ENCODE results near the gene CAPN15. TPM values are rescaled to one million over a fixed set of nuclear protein-coding genes. Genes with fewer than 3 reads are reported as not detected.
A peak's percentile ranks its signal among the peaks of the same experiment; 100 is the strongest.
"Not testable (repeated sequence)": the region's sequence is repeated elsewhere in the genome, so short reads cannot be mapped to it uniquely, and the experiment has no call there.

Gene CAPN15
- 10 to 100 TPM; 86.4 to 91.3 TPM for total RNA-seq

- H3K27ac Mint-ChIP-seq: peak within 1 kb of the TSS; percentile 97
- peaks cover 11% of the 10 kb centered on the region for H3K36me3 Mint-ChIP-seq
- no peaks in the 10 kb centered on the region for H3K27me3 Mint-ChIP-seq
- H3K4me1 Mint-ChIP-seq: peaks cover 29% of the 10 kb centered on the region
- peak within 1 kb of the TSS; percentile 93 for H3K4me3 Mint-ChIP-seq
- H3K9me3 Mint-ChIP-seq: no peaks in the 10 kb centered on the region
- DNase-seq: peak; percentile 90
Measured at GRCh38 chr16:527015-527903, at the start of gene CAPN15. Gene CAPN15, plus strand, starts transcription at chr16:527712. Its CDS starts 19,127 bp downstream, at chr16:546839.

GRCh38 chr16:478287-478686, 49.2 kb upstream of the CAPN15 start:
- not testable (repeated sequence) for H3K27ac Mint-ChIP-seq, H3K27me3 Mint-ChIP-seq, H3K9me3 Mint-ChIP-seq, H3K36me3 Mint-ChIP-seq, H3K4me3 Mint-ChIP-seq, DNase-seq, H3K4me1 Mint-ChIP-seq

GRCh38 chr16:482468-483185, 44.9 kb upstream of the CAPN15 start:
- H3K4me3 Mint-ChIP-seq: no peak overlapping the region
- DNase-seq: no peak
- no peaks in the 10 kb centered on the region for H3K9me3 Mint-ChIP-seq
- no peaks in the 10 kb centered on the region for H3K4me1 Mint-ChIP-seq
- H3K27ac Mint-ChIP-seq: no peak overlapping the region
- no peaks in the 10 kb centered on the region for H3K27me3 Mint-ChIP-seq
- H3K36me3 Mint-ChIP-seq: no peaks in the 10 kb centered on the region

- Mint-ChIP-seq H3K4me1 (no peaks in the 10 kb centered on the region), H3K4me3 (no peak overlapping the region), H3K27me3 (no peaks in the 10 kb centered on the region), H3K9me3 (no peaks in the 10 kb centered on the region), H3K27ac (no peak overlapping the region), H3K36me3 (peaks cover 1% of the 10 kb centered on the region)
- DNase-seq: no peak
Measured at GRCh38 chr16:483341-484075, 44.0 kb upstream of the CAPN15 start.

- Mint-ChIP-seq H3K36me3 (peaks cover 1% of the 10 kb centered on the region), H3K27me3 (no peaks in the 10 kb centered on the region), H3K4me3 (no peak overlapping the region), H3K9me3 (no peaks in the 10 kb centered on the region), H3K27ac (no peak overlapping the region), H3K4me1 (no peaks in the 10 kb centered on the region)
- no peak for DNase-seq
Measured at GRCh38 chr16:489606-490005, 37.9 kb upstream of the CAPN15 start.

GRCh38 chr16:490768-491167, 36.7 kb upstream of the CAPN15 start:
- no peaks in the 10 kb centered on the region for H3K9me3 Mint-ChIP-seq
- no peaks in the 10 kb centered on the region for H3K27me3 Mint-ChIP-seq
- no peak overlapping the region for H3K4me3 Mint-ChIP-seq
- H3K27ac Mint-ChIP-seq: no peak overlapping the region
- peaks cover 1% of the 10 kb centered on the region for H3K36me3 Mint-ChIP-seq
- H3K4me1 Mint-ChIP-seq: no peaks in the 10 kb centered on the region
- no peak for DNase-seq

- H3K4me1 Mint-ChIP-seq: no peaks in the 10 kb centered on the region
- DNase-seq: no peak
- H3K27ac Mint-ChIP-seq: no peak overlapping the region
- peaks cover 1% of the 10 kb centered on the region for H3K36me3 Mint-ChIP-seq
- no peaks in the 10 kb centered on the region for H3K9me3 Mint-ChIP-seq
- no peak overlapping the region for H3K4me3 Mint-ChIP-seq
- H3K27me3 Mint-ChIP-seq: no peaks in the 10 kb centered on the region
Measured at GRCh38 chr16:491220-491919, 36.1 kb upstream of the CAPN15 start.

GRCh38 chr16:492211-492875, 35.2 kb upstream of the CAPN15 start:
- Mint-ChIP-seq H3K9me3 (no peaks in the 10 kb centered on the region), H3K4me1 (no peaks in the 10 kb centered on the region), H3K4me3 (no peak overlapping the region), H3K36me3 (peaks cover 1% of the 10 kb centered on the region), H3K27me3 (no peaks in the 10 kb centered on the region), H3K27ac (no peak overlapping the region)
- DNase-seq: no peak

- not testable (repeated sequence) for H3K27ac Mint-ChIP-seq, H3K9me3 Mint-ChIP-seq, H3K4me1 Mint-ChIP-seq, H3K27me3 Mint-ChIP-seq, H3K36me3 Mint-ChIP-seq, H3K4me3 Mint-ChIP-seq, DNase-seq
Measured at GRCh38 chr16:494676-495075, 32.8 kb upstream of the CAPN15 start.

GRCh38 chr16:495127-495748, 32.3 kb upstream of the CAPN15 start:
- Mint-ChIP-seq H3K36me3 (no peaks in the 10 kb centered on the region), H3K27me3 (no peaks in the 10 kb centered on the region), H3K4me3 (no peak overlapping the region), H3K9me3 (no peaks in the 10 kb centered on the region), H3K27ac (no peak overlapping the region), H3K4me1 (no peaks in the 10 kb centered on the region)
- DNase-seq: peak; percentile 31

- Mint-ChIP-seq H3K27me3 (no peaks in the 10 kb centered on the region), H3K27ac (no peak overlapping the region), H3K4me1 (no peaks in the 10 kb centered on the region), H3K36me3 (no peaks in the 10 kb centered on the region), H3K4me3 (no peak overlapping the region), H3K9me3 (no peaks in the 10 kb centered on the region)
- no peak for DNase-seq
Measured at GRCh38 chr16:496097-496886, 31.2 kb upstream of the CAPN15 start.

- no peaks in the 10 kb centered on the region for H3K27me3 Mint-ChIP-seq
- no peak overlapping the region for H3K4me3 Mint-ChIP-seq
- H3K4me1 Mint-ChIP-seq: no peaks in the 10 kb centered on the region
- no peak overlapping the region for H3K27ac Mint-ChIP-seq
- H3K36me3 Mint-ChIP-seq: no peaks in the 10 kb centered on the region
- no peaks in the 10 kb centered on the region for H3K9me3 Mint-ChIP-seq
- no peak for DNase-seq
Measured at GRCh38 chr16:497258-497657, 30.3 kb upstream of the CAPN15 start.

- Mint-ChIP-seq H3K36me3 (no peaks in the 10 kb centered on the region), H3K4me1 (no peaks in the 10 kb centered on the region), H3K4me3 (no peak overlapping the region), H3K9me3 (no peaks in the 10 kb centered on the region), H3K27me3 (no peaks in the 10 kb centered on the region), H3K27ac (no peak overlapping the region)
- no peak for DNase-seq
Measured at GRCh38 chr16:499924-500323, 27.6 kb upstream of the CAPN15 start.
